ENCODE measurements around the gene REST.

GRCh38 chr4:56971383-56971782, 63.7 kb downstream of the REST start:
- TF ChIP-seq FOXM1 (IDR thresholded peaks at IDR 0.05; ENCODE audit: borderline replicate concordance) (no peak), PKNOX1 (IDR thresholded peaks at IDR 0.05) (no peak), HDGF (IDR thresholded peaks at IDR 0.05; ENCODE audit: borderline replicate concordance) (no peak), LEF1 (IDR thresholded peaks at IDR 0.05; ENCODE audit: borderline replicate concordance) (no peak), TARDBP (IDR thresholded peaks at IDR 0.05) (no peak), BHLHE40 (IDR thresholded peaks at IDR 0.05; ENCODE audit: borderline replicate concordance) (no peak), L3MBTL2 (conservative IDR thresholded peaks at IDR 0.05) (no peak), SP1 (IDR thresholded peaks at IDR 0.05) (no peak), ELF4 (IDR thresholded peaks at IDR 0.05) (no peak)
